ENCODE results near the gene CSF1.

CSF1 gene

DNA sequence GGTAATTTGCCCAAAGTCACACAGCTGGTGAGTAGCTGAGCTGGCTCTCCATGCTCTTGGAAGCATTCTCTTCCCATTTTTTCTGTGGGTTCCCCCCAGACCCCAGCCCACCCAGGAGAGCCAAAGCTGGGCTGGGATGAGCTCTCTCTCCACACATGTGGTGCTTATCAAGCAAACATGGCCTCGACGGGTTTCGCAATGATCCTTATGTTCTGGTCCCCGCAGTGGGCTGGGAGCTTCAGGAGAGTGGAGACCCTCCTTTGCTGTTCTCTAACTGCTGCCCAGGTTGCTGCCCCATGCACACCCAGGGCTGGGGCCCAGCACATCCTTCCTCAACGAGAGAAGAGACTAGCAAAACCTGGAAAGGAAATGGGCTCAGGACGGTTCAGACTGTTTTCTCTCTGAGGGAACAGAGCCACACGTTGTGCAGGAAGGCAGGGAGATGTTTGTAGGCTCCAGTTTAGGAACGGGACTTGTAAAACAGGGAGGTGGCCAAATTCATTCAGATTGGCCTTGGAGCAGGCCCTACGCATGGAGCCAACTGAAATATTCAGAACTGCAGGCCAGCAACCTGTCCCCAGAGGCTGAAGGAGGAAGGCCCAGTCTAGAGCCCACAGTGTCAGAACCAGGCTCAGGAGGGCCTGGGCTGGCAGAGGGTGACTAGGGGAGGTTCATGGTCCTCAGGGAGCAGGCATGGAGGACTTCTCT is 27.2 kb upstream of the CSF1 start:
- no peak for DNase-seq (ENCODE audit: low read depth)
- TF ChIP-seq, protein P1, sequence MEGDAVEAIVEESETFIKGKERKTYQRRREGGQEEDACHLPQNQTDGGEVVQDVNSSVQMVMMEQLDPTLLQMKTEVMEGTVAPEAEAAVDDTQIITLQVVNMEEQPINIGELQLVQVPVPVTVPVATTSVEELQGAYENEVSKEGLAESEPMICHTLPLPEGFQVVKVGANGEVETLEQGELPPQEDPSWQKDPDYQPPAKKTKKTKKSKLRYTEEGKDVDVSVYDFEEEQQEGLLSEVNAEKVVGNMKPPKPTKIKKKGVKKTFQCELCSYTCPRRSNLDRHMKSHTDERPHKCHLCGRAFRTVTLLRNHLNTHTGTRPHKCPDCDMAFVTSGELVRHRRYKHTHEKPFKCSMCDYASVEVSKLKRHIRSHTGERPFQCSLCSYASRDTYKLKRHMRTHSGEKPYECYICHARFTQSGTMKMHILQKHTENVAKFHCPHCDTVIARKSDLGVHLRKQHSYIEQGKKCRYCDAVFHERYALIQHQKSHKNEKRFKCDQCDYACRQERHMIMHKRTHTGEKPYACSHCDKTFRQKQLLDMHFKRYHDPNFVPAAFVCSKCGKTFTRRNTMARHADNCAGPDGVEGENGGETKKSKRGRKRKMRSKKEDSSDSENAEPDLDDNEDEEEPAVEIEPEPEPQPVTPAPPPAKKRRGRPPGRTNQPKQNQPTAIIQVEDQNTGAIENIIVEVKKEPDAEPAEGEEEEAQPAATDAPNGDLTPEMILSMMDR (conservative IDR thresholded peaks at IDR 0.05; ENCODE audit: control insufficient read depth, insufficient read depth, low read depth, low read length), result no peak
- no peak overlapping the region for H3K4me3 ChIP-seq (ENCODE audit: control insufficient read depth, low read depth, low read length)

DNA sequence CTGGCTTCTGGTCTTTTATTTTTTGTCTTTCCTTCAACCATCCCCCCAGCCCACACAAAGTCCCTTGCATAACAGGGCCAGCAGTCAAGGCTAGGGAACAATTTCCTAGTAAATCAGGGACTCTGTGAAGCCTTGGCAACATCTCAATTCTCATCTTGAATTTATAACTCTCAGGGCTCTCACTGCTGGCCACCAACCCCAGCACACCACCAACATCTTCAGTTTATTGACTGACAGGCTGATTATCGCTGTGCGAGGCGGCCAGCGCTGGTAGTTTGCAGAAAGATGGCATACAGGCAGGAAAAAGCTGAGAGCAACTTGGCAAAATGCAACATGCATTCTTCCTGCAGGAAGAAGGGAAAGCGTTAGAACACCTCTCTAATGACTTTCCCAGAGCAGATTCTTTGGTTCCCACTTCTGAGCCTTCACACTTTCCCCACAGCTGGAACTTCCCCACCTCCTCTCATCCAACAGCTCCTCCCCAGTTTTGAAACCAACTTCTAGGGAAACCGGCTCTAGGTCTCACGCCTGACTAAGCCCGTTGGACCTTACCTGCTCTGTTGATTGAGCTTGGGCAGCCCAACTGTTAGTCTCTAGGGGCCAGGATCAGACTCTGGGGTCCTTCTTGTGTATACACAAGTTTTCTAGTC is 26.3 kb upstream of the CSF1 start:
- TF ChIP-seq, protein P1 (conservative IDR thresholded peaks at IDR 0.05; ENCODE audit: control insufficient read depth, insufficient read depth, low read depth, low read length), result no peak
- no peak for DNase-seq (ENCODE audit: low read depth)
- no peak overlapping the region for H3K4me3 ChIP-seq (ENCODE audit: control insufficient read depth, low read depth, low read length)

DNA sequence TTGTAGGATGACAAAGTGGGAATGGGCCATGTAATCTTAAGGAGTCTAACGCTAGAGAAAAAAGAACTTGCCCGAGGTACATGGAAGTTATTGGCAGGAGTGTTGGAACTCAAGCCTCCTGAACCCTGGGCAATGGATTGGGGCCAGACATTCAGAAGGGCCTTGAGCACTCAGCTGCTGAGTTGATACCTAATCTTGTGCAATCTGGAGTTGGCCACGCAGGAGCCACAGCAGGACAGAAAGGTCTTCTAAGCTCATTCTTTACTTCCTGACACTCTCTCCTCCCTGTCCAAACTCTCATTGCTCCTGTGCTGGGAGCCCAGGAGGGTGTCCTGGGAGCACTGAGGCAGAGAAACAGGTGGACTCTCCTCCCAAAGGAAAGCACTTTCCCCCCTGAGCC is 25.1 kb upstream of the CSF1 start:
- no peak overlapping the region for H3K4me3 ChIP-seq (ENCODE audit: control insufficient read depth, low read depth, low read length)
- DNase-seq (ENCODE audit: low read depth), result no peak
- TF ChIP-seq, protein P1 (conservative IDR thresholded peaks at IDR 0.05; ENCODE audit: control insufficient read depth, insufficient read depth, low read depth, low read length), result no peak

DNA sequence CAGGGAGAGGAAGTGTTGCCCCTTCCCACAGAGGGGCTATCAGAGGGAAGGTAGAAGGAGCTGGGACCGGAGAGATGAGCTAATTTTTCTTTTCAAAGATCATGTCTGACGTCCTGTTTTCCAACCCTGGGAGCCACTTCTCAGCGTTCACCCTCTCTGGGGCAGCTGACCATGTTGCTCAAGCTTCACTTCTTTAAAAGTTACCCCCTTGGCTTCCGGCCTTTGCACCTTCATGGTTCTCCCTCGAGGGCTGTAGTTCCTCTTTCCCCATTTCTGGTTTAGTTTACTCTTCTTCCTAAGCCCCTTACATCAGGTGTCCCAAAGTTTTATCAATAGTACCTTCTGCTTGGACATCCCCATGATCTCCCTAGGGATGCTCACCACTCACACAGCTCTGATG is 23.8 kb upstream of the CSF1 start:
- TF ChIP-seq, protein P1 (conservative IDR thresholded peaks at IDR 0.05; ENCODE audit: control insufficient read depth, insufficient read depth, low read depth, low read length), result no peak
- H3K4me3 ChIP-seq (ENCODE audit: control insufficient read depth, low read depth, low read length), result no peak overlapping the region
- DNase-seq (ENCODE audit: low read depth), result no peak

GRCh38 chr1:109887271-109887670 is 23.4 kb upstream of the CSF1 start:
- TF ChIP-seq, protein P1 (conservative IDR thresholded peaks at IDR 0.05; ENCODE audit: control insufficient read depth, insufficient read depth, low read depth, low read length), result no peak
- H3K4me3 ChIP-seq (ENCODE audit: control insufficient read depth, low read depth, low read length), result no peak overlapping the region
- DNase-seq (ENCODE audit: low read depth), result no peak

GRCh38 chr1:109887884-109888283 is 22.8 kb upstream of the CSF1 start:
- no peak for DNase-seq (ENCODE audit: low read depth)
- TF ChIP-seq, protein P1 (conservative IDR thresholded peaks at IDR 0.05; ENCODE audit: control insufficient read depth, insufficient read depth, low read depth, low read length), result no peak
- H3K4me3 ChIP-seq (ENCODE audit: control insufficient read depth, low read depth, low read length), result no peak overlapping the region

Data from fibroblast of mammary gland (primary cell).